ENCODE results near the gene SLC4A7. TPM values are rescaled to one million over a fixed set of nuclear protein-coding genes. Genes with fewer than 3 reads are reported as not detected.
"Not testable (repeated sequence)": the region's sequence is repeated elsewhere in the genome, so short reads cannot be mapped to it uniquely, and the experiment has no call there.

SLC4A7 gene
- total RNA-seq, 2 experiments from 2014 or later, result 55.0 to 57.5 TPM

GRCh38 chr3:27442995-27443394, 41.2 kb downstream of the SLC4A7 start:
- H3K27me3 Mint-ChIP-seq, H3K4me1 Mint-ChIP-seq, ATAC-seq, DNase-seq, H3K27ac Mint-ChIP-seq, H3K4me3 Mint-ChIP-seq: not testable (repeated sequence)
- Mint-ChIP-seq H3K9me3 (ENCODE audit: low read depth) (peaks cover 13% of the 10 kb centered on the region), H3K36me3 (peaks cover 71% of the 10 kb centered on the region)
- CTCF ChIA-PET, result interaction anchor here (1.7 kb wide), 1 partner anchor 237 kb away, joined by 4 read pairs; no protein-coding TSS in a partner anchor

GRCh38 chr3:27438352-27438751, 45.8 kb downstream of the SLC4A7 start:
- CTCF ChIA-PET, H3K4me3 Mint-ChIP-seq, H3K27me3 Mint-ChIP-seq, H3K27ac Mint-ChIP-seq, DNase-seq, ATAC-seq, H3K4me1 Mint-ChIP-seq: not testable (repeated sequence)
- peaks cover 13% of the 10 kb centered on the region for H3K9me3 Mint-ChIP-seq (ENCODE audit: low read depth)
- peaks cover 69% of the 10 kb centered on the region for H3K36me3 Mint-ChIP-seq

DNA sequence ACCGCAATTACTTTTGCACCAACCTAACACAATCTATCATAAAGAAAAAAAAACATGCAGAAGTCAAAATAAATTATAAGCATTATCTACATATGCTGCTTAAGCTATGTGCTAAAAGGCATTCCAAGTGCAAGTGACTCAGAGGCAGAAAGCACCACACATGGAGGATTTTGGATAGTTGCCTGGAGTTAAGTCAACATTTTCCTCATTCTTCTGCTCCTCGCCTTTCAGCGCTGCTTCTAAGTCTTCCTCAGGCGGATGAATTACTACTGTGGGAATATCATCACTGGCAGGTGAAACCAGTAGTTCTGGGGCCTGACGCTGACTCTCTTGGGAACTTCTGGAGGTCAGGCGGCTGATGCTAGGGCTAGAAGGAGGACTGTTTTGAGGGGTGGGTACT, 53.1 kb downstream of the SLC4A7 start:
- Mint-ChIP-seq H3K27ac (no peak overlapping the region), H3K4me3 (no peak overlapping the region), H3K9me3 (ENCODE audit: low read depth) (no peaks in the 10 kb centered on the region), H3K27me3 (no peaks in the 10 kb centered on the region), H3K4me1 (peaks cover 3% of the 10 kb centered on the region), H3K36me3 (peaks cover 61% of the 10 kb centered on the region)
- CTCF ChIA-PET, result no interaction called here
- ATAC-seq (no peak), DNase-seq (no peak)

DNA sequence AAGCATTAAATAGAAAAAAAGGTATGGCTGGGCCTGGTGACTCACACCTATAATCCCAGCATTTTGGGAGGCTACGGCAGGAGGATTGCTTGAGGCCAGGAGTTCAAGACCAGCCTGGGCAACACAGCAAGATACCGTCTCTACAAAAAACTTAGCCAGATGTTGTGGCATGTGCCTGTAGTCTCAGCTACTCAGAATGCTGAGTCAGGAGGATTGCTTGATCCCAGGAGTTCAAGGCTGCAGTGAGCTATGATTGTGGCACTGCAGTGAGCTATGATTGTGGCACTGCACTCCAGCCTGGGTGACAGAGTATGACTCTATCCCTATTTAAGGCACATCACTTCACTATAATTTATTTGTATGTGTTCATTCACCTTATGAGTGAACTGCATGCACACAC, 54.3 kb downstream of the SLC4A7 start:
- Mint-ChIP-seq H3K27ac (no peak overlapping the region), H3K4me1 (peaks cover 3% of the 10 kb centered on the region), H3K27me3 (no peaks in the 10 kb centered on the region), H3K9me3 (ENCODE audit: low read depth) (no peaks in the 10 kb centered on the region), H3K4me3 (no peak overlapping the region), H3K36me3 (peaks cover 52% of the 10 kb centered on the region)
- CTCF ChIA-PET, result no interaction called here
- DNase-seq (no peak), ATAC-seq (no peak)

- H3K9me3 Mint-ChIP-seq (ENCODE audit: low read depth), result no peaks in the 10 kb centered on the region
- peaks cover 3% of the 10 kb centered on the region for H3K4me1 Mint-ChIP-seq
- ATAC-seq (no peak), DNase-seq (no peak)
- no peaks in the 10 kb centered on the region for H3K27me3 Mint-ChIP-seq
- H3K27ac Mint-ChIP-seq, result no peak overlapping the region
- no peak overlapping the region for H3K4me3 Mint-ChIP-seq
- peaks cover 51% of the 10 kb centered on the region for H3K36me3 Mint-ChIP-seq
- CTCF ChIA-PET, result interaction anchor here (0.7 to 1.6 kb wide), 3 partner anchors 38 to 56 kb away, joined by 3 to 5 read pairs (median 3); partner anchors contain the start of gene SLC4A7
These were observed 55.7 kb downstream of the SLC4A7 start for GRCh38 chr3:27428446-27428845.

DNA sequence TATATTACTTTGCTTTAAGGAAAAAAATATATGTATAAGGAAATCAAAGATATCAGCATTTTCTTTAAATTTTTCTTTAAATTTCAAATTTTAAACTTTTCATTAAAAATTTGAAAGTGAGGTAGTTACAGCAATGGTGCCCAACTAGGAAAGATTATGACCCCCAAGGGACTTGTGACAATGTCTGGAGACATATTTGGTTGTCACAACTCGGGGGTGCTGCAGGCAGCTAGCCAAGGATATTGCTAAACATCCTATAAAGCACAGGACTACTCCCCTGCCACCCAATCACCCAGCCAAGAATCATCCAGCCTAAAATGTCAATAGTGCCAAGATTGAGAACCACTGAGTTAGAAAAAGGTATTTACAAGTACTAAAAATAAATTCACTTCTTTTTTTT, 57.3 kb downstream of the SLC4A7 start:
- CTCF ChIA-PET, result no interaction called here
- DNase-seq, result no peak
- no peaks in the 10 kb centered on the region for H3K9me3 Mint-ChIP-seq (ENCODE audit: low read depth)
- ATAC-seq, result no peak
- peaks cover 42% of the 10 kb centered on the region for H3K36me3 Mint-ChIP-seq
- no peak overlapping the region for H3K4me3 Mint-ChIP-seq
- no peaks in the 10 kb centered on the region for H3K27me3 Mint-ChIP-seq
- H3K27ac Mint-ChIP-seq, result no peak overlapping the region
- H3K4me1 Mint-ChIP-seq, result peaks cover 3% of the 10 kb centered on the region

GRCh38 chr3:27425896-27426565, 58.2 kb downstream of the SLC4A7 start:
- Mint-ChIP-seq H3K36me3 (peaks cover 36% of the 10 kb centered on the region), H3K9me3 (ENCODE audit: low read depth) (no peaks in the 10 kb centered on the region), H3K27me3 (no peaks in the 10 kb centered on the region), H3K4me3 (no peak overlapping the region), H3K27ac (peak overlapping the region; percentile 20), H3K4me1 (peaks cover 3% of the 10 kb centered on the region)
- CTCF ChIA-PET, result interaction anchor here (1.9 kb wide), 1 partner anchor 41 kb away, joined by 5 read pairs; no protein-coding TSS in a partner anchor
- DNase-seq, result no peak
- no peak for ATAC-seq

- not testable (repeated sequence) for ATAC-seq
These were observed 59.2 kb downstream of the SLC4A7 start for GRCh38 chr3:27424812-27425521.

GRCh38 chr3:27423463-27423862, 60.7 kb downstream of the SLC4A7 start:
- no peak for ATAC-seq
- H3K4me1 Mint-ChIP-seq, result peaks cover 3% of the 10 kb centered on the region
- no peak for DNase-seq
- no peak overlapping the region for H3K4me3 Mint-ChIP-seq
- CTCF ChIA-PET, result no interaction called here
- no peaks in the 10 kb centered on the region for H3K27me3 Mint-ChIP-seq
- no peak overlapping the region for H3K27ac Mint-ChIP-seq
- H3K9me3 Mint-ChIP-seq (ENCODE audit: low read depth), result no peaks in the 10 kb centered on the region
- peaks cover 40% of the 10 kb centered on the region for H3K36me3 Mint-ChIP-seq

More at GRCh38 chr3:27424812-27425521, 59.2 kb downstream of the SLC4A7 start:
- not testable (repeated sequence) for DNase-seq; H3K27ac Mint-ChIP-seq; H3K4me1 Mint-ChIP-seq; H3K9me3 Mint-ChIP-seq (ENCODE audit: low read depth); H3K4me3 Mint-ChIP-seq; H3K27me3 Mint-ChIP-seq
- CTCF ChIA-PET, result interaction anchor here (0.7 to 1.9 kb wide), 2 partner anchors 42 to 44 kb away, joined by 3 to 5 read pairs; no protein-coding TSS in a partner anchor
- H3K36me3 Mint-ChIP-seq, result peaks cover 39% of the 10 kb centered on the region

GRCh38 chr3:27422617-27423016, 61.6 kb downstream of the SLC4A7 start:
- Mint-ChIP-seq H3K27me3 (no peaks in the 10 kb centered on the region), H3K4me3 (no peak overlapping the region), H3K9me3 (ENCODE audit: low read depth) (no peaks in the 10 kb centered on the region), H3K4me1 (peaks cover 3% of the 10 kb centered on the region), H3K36me3 (peaks cover 38% of the 10 kb centered on the region), H3K27ac (no peak overlapping the region)
- ATAC-seq (no peak), DNase-seq (no peak)
- CTCF ChIA-PET, result no interaction called here

GRCh38 chr3:27415202-27415601, 69.0 kb downstream of the SLC4A7 start:
- Mint-ChIP-seq H3K4me3 (no peak overlapping the region), H3K4me1 (peaks cover 4% of the 10 kb centered on the region), H3K27me3 (no peaks in the 10 kb centered on the region), H3K36me3 (peaks cover 41% of the 10 kb centered on the region), H3K9me3 (ENCODE audit: low read depth) (no peaks in the 10 kb centered on the region), H3K27ac (no peak overlapping the region)
- no peak for ATAC-seq
- CTCF ChIA-PET, result no interaction called here
- no peak for DNase-seq

GRCh38 chr3:27392950-27393679, 91.1 kb downstream of the SLC4A7 start:
- ATAC-seq (no peak), DNase-seq (no peak)
- Mint-ChIP-seq H3K27me3 (no peaks in the 10 kb centered on the region), H3K36me3 (peaks cover 38% of the 10 kb centered on the region), H3K9me3 (ENCODE audit: low read depth) (no peaks in the 10 kb centered on the region), H3K4me1 (peaks cover 19% of the 10 kb centered on the region), H3K27ac (no peak overlapping the region), H3K4me3 (no peak overlapping the region)
- CTCF ChIA-PET, result no interaction called here

GRCh38 chr3:27392414-27392813, 91.8 kb downstream of the SLC4A7 start:
- Mint-ChIP-seq H3K4me1 (peaks cover 19% of the 10 kb centered on the region), H3K27ac (peak overlapping the region; percentile 54), H3K36me3 (peaks cover 39% of the 10 kb centered on the region)
- H3K4me3 Mint-ChIP-seq; CTCF ChIA-PET; DNase-seq; H3K27me3 Mint-ChIP-seq; ATAC-seq; H3K9me3 Mint-ChIP-seq (ENCODE audit: low read depth): not testable (repeated sequence)

Measured in activated CD8-positive, alpha-beta memory T cell treated with anti-CD3 and anti-CD28 coated beads, Interleukin-2, amount 10 ng/mL, durations not matched to agents 7 days and 5 days (primary cell).